ENCODE results near the gene VMP1.

Gene VMP1

GRCh38 chr17:59830007-59830630 lies 122.7 kb downstream of the VMP1 start:
- Histone ChIP-seq H3K27me3 (ENCODE audit: low read length) (no peaks in the 10 kb centered on the region), H3K9me3 (ENCODE audit: insufficient read depth, low read length) (no peaks in the 10 kb centered on the region), H4K20me1 (ENCODE audit: low read depth, low read length) (no peaks in the 10 kb centered on the region), H3K27ac (ENCODE audit: low read depth, low read length) (peak overlapping the region; percentile 48; the same call in 1 of the 2 replicates), H3K4me3 (ENCODE audit: insufficient read depth, low read length, poor library complexity, severe bottlenecking) (no peak overlapping the region), H3K9ac (ENCODE audit: low read length) (no peak overlapping the region), H3K36me3 (ENCODE audit: low read length) (no peaks in the 10 kb centered on the region), H3K9me2 (replicated peaks; ENCODE audit: insufficient read depth, low read length) (no peaks in the 10 kb centered on the region), H3K4me2 (ENCODE audit: low read depth, low read length, poor library complexity, severe bottlenecking) (peak overlapping the region; percentile 46), H3F3A (ENCODE audit: insufficient read depth) (peaks cover 6% of the 10 kb centered on the region; the same call in 1 of the 2 replicates), H2AFZ (ENCODE audit: low read depth, low read length, severe bottlenecking) (no peak overlapping the region), H3K79me2 (ENCODE audit: insufficient read depth, low read length) (no peaks in the 10 kb centered on the region)
- no peak for TF ChIP-seq CTCF (IDR thresholded peaks at IDR 0.05; ENCODE audit: insufficient read depth, low read length, poor library complexity, severe bottlenecking)
- TF ChIP-seq EZH2phosphoT487 (conservative IDR thresholded peaks at IDR 0.05; ENCODE audit: low read length) = no peak

- Histone ChIP-seq H3K9ac (ENCODE audit: low read length) (no peak overlapping the region), H4K20me1 (ENCODE audit: low read depth, low read length) (no peaks in the 10 kb centered on the region), H3K4me3 (ENCODE audit: insufficient read depth, low read length, poor library complexity, severe bottlenecking) (no peak overlapping the region), H3K79me2 (ENCODE audit: insufficient read depth, low read length) (no peaks in the 10 kb centered on the region), H3K9me3 (ENCODE audit: insufficient read depth, low read length) (no peaks in the 10 kb centered on the region), H3K36me3 (ENCODE audit: low read length) (no peaks in the 10 kb centered on the region), H3F3A (ENCODE audit: insufficient read depth) (peaks cover 6% of the 10 kb centered on the region; the same call in 1 of the 2 replicates), H3K9me2 (replicated peaks; ENCODE audit: insufficient read depth, low read length) (no peaks in the 10 kb centered on the region), H3K4me2 (ENCODE audit: low read depth, low read length, poor library complexity, severe bottlenecking) (no peak overlapping the region), H3K27ac (ENCODE audit: low read depth, low read length) (peak overlapping the region; percentile 48; the same call in 1 of the 2 replicates), H3K27me3 (ENCODE audit: low read length) (no peaks in the 10 kb centered on the region), H2AFZ (ENCODE audit: low read depth, low read length, severe bottlenecking) (no peak overlapping the region)
- no peak for TF ChIP-seq EZH2phosphoT487 (conservative IDR thresholded peaks at IDR 0.05; ENCODE audit: low read length)
- no peak for TF ChIP-seq CTCF (IDR thresholded peaks at IDR 0.05; ENCODE audit: insufficient read depth, low read length, poor library complexity, severe bottlenecking)
These were observed 123.5 kb downstream of the VMP1 start for GRCh38 chr17:59830846-59831486.

GRCh38 chr17:59832883-59833379 lies 125.5 kb downstream of the VMP1 start:
- no peaks in the 10 kb centered on the region for H4K20me1 ChIP-seq (ENCODE audit: low read depth, low read length)
- no peaks in the 10 kb centered on the region for H3K9me2 ChIP-seq (replicated peaks; ENCODE audit: insufficient read depth, low read length)
- peak overlapping the region; percentile 53 for H3K27ac ChIP-seq (ENCODE audit: low read depth, low read length)
- H3K9me3 ChIP-seq (ENCODE audit: insufficient read depth, low read length) = no peaks in the 10 kb centered on the region
- H3K4me3 ChIP-seq (ENCODE audit: insufficient read depth, low read length, poor library complexity, severe bottlenecking) = no peak overlapping the region
- H3K4me2 ChIP-seq (ENCODE audit: low read depth, low read length, poor library complexity, severe bottlenecking) = peak overlapping the region; percentile 8
- no peaks in the 10 kb centered on the region for H3K79me2 ChIP-seq (ENCODE audit: insufficient read depth, low read length)
- no peak for TF ChIP-seq CTCF (IDR thresholded peaks at IDR 0.05; ENCODE audit: insufficient read depth, low read length, poor library complexity, severe bottlenecking)
- TF ChIP-seq EZH2phosphoT487 (conservative IDR thresholded peaks at IDR 0.05; ENCODE audit: low read length) = no peak
- H3F3A ChIP-seq (ENCODE audit: insufficient read depth) = peaks cover 6% of the 10 kb centered on the region; the same call in 1 of the 2 replicates
- H3K9ac ChIP-seq (ENCODE audit: low read length) = no peak overlapping the region
- no peaks in the 10 kb centered on the region for H3K27me3 ChIP-seq (ENCODE audit: low read length)
- H2AFZ ChIP-seq (ENCODE audit: low read depth, low read length, severe bottlenecking) = no peak overlapping the region
- no peaks in the 10 kb centered on the region for H3K36me3 ChIP-seq (ENCODE audit: low read length)
